Activated T-helper 17 cell treated with anti-CD3 and anti-CD28 coated beads, Interleukin-2, amount 50 U/mL, for 72 hours (primary cell): ENCODE results near the gene PIM2. TPM values are rescaled to one million over a fixed set of nuclear protein-coding genes. Genes with fewer than 3 reads are reported as not detected.
A peak's percentile ranks its signal among the peaks of the same experiment; 100 is the strongest.

ENCODE experiments used
- ATAC-seq: fragments of 150-1000 bp; cut with Tn5 transposase; replicated peaks from 2 replicates; pipeline ENCODE4 v1.10.0; 2021; ENCODE audit warnings: mild to moderate bottlenecking, moderate library complexity
- H3K27ac Mint-ChIP-seq: one replicate; pipeline ENCODE4 v1.8.0; 2022; ENCODE audit warnings: mixed read lengths
- H3K27me3 Mint-ChIP-seq: one replicate; pipeline ENCODE4 v1.8.0; 2022; ENCODE audit warnings: mixed read lengths
- H3K36me3 Mint-ChIP-seq: one replicate; pipeline ENCODE4 v1.8.0; 2022; ENCODE audit warnings: low read depth, mild to moderate bottlenecking, mixed read lengths
- H3K4me1 Mint-ChIP-seq: one replicate; pipeline ENCODE4 v1.8.0; 2022; ENCODE audit warnings: mixed read lengths
- H3K4me3 Mint-ChIP-seq: one replicate; pipeline ENCODE4 v1.8.0; 2022; ENCODE audit warnings: mild to moderate bottlenecking, mixed read lengths
- H3K9me3 Mint-ChIP-seq: one replicate; pipeline ENCODE4 v1.8.0; 2022; ENCODE audit warnings: mixed read lengths
- total RNA-seq, 2 donors: library from RNA; stranded (reverse); gene quantifications; one replicate each; pipeline ENCODE4 v1.2.3, GENCODE V29; 2022

Gene PIM2
- total RNA-seq: 100 to 1,000 TPM; 350 to 648 TPM

DNA sequence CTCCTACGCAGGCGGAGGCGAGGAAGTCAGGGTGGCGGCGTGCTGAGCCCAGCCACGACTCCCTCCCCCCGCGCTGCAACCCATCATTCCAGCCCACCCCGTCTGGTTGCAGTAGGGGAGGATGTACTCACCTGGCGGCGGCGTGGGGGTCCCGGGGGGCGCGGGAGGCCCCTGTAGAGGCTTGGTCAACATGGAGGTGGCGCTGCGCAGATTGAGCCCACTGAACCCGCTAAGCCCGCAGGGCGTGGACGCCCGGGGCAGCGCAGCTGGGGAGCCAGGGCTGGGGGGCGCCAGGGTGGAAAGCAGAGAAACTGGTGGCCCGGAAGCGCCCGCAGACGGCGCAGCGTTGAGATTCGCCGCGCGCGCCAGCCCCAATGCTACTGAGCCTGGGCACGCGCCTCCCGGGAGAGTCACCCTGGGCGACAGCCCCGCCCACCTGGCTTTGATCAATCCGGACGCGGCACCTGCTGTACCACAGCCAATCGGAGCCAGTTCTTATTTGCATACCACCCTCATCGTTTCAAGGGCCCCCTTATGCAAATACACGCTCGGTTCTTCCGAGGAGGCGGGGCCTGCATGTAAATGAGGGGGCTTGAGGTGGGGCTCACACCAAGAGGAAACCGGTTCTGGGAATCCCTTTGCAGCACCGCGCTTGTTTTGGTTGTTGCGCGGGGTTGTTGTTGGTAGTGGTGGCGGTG is at the start of gene PIM2:
PIM2 (minus strand) TSS at position 382 of the 698 bp plus-strand sequence; CDS start at position 192, 190 bp downstream.
- Mint-ChIP-seq H3K27me3 (no peaks in the 10 kb centered on the region), H3K36me3 (peaks cover 100% of the 10 kb centered on the region), H3K9me3 (no peaks in the 10 kb centered on the region), H3K4me1 (peaks cover 5% of the 10 kb centered on the region), H3K27ac (peak within 1 kb of the TSS; percentile 98), H3K4me3 (peak within 1 kb of the TSS; percentile 97)
- ATAC-seq: peak; percentile 71

DNA sequence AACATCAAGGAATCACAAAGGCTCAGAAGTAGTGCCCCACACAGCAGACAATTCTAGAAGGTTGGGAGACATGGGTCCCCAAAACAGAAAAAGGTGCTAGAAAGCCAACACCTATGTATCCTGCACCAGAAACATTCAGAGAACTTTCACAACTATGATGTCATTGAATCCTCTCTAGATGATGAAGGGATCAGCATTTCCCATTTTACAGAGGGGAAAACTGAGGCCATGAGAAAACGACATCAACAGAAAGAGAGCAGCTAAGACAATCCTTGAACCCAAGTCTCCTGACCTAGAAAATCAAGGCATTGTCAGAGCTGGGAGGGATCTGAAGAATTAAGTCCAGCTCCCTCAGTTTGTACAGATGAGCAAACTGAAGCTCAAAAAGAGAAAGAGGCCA is 49.6 kb upstream of the PIM2 start:
- H3K9me3 Mint-ChIP-seq: no peaks in the 10 kb centered on the region
- ATAC-seq: no peak
- no peak overlapping the region for H3K4me3 Mint-ChIP-seq
- H3K27me3 Mint-ChIP-seq: no peaks in the 10 kb centered on the region
- no peaks in the 10 kb centered on the region for H3K36me3 Mint-ChIP-seq
- H3K27ac Mint-ChIP-seq: no peak overlapping the region
- H3K4me1 Mint-ChIP-seq: peaks cover 8% of the 10 kb centered on the region

DNA sequence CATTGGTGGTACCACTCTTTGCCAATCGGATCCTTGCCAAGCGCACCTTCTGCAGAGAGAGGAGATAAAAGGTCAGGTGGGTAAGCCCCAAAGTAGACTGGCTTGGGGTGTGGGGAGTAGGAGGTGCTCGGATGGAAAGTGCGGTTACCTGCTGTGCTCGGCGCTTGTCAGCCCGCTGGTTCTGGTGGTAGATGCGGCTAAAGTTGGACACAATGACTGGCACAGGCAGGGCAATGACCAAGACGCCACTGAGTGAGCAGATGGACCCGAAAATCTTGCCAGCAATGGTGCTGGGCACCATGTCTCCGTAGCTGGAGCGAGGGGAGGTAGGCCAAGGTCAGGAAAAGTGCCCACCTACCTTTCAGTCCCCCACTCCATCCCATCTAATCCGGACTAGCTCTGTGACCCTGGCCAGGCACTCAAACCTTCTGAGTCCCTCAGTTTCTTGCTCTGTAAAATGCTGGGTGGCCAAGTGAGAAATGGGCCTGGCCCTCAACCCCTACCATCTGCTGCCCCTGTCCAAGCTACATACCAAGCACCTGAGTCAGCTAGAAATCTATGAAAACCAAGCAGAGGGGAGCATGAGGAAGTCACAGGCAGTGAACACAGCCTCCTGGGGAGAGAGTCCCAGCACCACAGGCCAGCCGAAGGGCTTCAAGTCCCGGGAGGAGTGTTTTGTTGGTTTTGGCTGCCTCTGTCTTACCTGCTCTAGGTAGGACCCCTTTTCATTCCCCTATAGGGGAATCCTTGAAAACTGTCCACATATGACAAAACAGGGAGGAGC is 48.2 kb upstream of the PIM2 start:
- Mint-ChIP-seq H3K36me3 (no peaks in the 10 kb centered on the region), H3K4me3 (no peak overlapping the region), H3K27ac (no peak overlapping the region), H3K9me3 (no peaks in the 10 kb centered on the region), H3K4me1 (no peaks in the 10 kb centered on the region), H3K27me3 (no peaks in the 10 kb centered on the region)
- no peak for ATAC-seq

DNA sequence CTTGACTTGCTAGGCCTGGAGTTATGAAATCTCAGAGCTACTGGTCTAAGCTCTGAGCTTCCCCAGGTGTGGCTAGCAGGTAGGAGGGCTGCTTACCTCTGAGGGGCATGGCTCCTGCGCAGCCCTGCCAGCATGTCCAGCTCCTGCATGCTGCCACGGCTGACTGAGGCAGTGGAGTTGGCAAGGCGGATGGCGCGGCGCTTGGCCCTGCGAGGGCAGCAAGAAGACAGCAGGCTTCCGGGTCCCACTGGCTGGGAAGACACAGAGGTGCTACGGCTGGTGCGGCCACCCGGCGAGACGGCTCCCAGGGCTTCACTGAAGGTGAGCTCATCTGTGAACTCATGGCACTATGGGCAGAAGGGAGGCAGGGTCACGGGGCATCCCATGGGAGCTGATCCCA is 47.1 kb upstream of the PIM2 start:
- no peak overlapping the region for H3K4me3 Mint-ChIP-seq
- no peaks in the 10 kb centered on the region for H3K9me3 Mint-ChIP-seq
- no peaks in the 10 kb centered on the region for H3K27me3 Mint-ChIP-seq
- no peaks in the 10 kb centered on the region for H3K4me1 Mint-ChIP-seq
- H3K36me3 Mint-ChIP-seq: no peaks in the 10 kb centered on the region
- no peak overlapping the region for H3K27ac Mint-ChIP-seq
- ATAC-seq: no peak

DNA sequence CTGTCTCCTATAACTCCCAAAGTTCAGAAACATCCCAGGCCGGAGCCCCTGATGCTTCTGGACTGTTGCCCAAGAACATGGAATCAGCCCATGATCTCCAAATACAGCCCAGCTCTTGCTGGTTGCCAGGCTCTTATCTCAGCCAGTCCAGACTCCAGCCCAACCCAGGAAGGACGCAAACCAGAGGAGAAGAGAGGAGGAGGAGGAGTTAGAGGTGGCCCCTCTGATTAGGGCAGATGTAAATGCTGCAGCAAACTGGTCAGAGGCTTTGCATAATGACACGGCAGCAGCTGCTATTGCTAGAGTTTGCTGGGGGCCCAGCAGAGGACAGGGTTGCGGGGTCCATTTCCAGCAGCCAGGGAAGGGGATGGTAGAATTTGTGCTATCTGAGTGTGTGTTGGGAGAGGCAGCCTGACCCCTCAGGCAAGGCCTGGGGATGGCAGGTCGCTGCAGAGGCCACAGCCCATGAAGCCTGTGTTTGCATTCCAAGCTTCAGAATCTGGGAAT is 42.8 kb upstream of the PIM2 start:
- Mint-ChIP-seq H3K4me1 (peaks cover 7% of the 10 kb centered on the region), H3K36me3 (peaks cover 12% of the 10 kb centered on the region), H3K27me3 (no peaks in the 10 kb centered on the region), H3K27ac (no peak overlapping the region), H3K4me3 (no peak overlapping the region), H3K9me3 (no peaks in the 10 kb centered on the region)
- ATAC-seq: no peak

DNA sequence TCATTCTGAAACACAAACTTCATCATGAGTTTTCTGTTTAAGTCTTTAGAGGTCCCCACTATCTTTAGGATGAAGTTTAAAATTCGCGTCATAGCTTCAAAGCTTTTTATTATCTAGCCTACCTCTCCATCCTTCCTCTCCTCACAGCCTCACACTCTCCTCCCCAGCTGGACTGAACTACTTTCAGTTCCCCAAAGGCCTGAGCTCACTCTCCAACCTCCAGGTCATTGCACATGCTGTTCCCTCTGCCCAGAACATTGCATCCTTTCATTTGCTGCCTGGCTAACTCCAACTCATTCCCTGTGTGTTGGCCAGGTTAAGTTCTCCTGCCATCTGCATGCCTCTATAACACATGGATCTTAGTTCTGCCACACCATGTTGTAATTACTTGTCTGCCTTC is 41.5 kb upstream of the PIM2 start:
- no peaks in the 10 kb centered on the region for H3K27me3 Mint-ChIP-seq
- H3K9me3 Mint-ChIP-seq: no peaks in the 10 kb centered on the region
- H3K36me3 Mint-ChIP-seq: peaks cover 25% of the 10 kb centered on the region
- H3K4me1 Mint-ChIP-seq: peaks cover 7% of the 10 kb centered on the region
- peak overlapping the region; percentile 95 for H3K4me3 Mint-ChIP-seq
- ATAC-seq: no peak
- peak overlapping the region; percentile 83 for H3K27ac Mint-ChIP-seq

DNA sequence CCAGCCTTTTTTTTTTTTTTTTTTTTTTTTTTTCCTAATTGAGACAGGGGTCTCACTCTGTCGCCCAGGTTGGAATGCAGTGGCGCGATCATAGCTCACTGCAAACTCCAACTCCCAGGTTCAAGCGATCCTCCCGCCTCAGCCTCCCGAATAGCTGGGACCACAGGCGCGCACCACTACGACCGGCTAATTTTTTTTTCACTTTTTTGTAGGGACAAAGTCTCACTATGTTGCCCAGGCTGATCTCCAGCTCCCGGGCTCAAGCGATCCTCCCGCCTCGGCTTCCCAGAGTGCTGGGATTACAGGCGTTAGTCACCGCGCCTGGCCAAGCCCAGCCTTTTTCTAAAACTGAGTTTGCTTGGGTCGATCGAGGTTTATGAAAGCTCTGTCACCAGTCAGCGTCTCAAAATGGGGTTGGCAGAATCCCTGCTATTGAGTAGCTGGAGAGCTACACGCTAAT is 39.8 kb upstream of the PIM2 start:
- Mint-ChIP-seq H3K4me1 (peaks cover 12% of the 10 kb centered on the region), H3K4me3 (peak overlapping the region; percentile 95), H3K36me3 (peaks cover 40% of the 10 kb centered on the region), H3K27me3 (no peaks in the 10 kb centered on the region), H3K27ac (peak overlapping the region; percentile 99), H3K9me3 (no peaks in the 10 kb centered on the region)
- ATAC-seq: peak; percentile 10

DNA sequence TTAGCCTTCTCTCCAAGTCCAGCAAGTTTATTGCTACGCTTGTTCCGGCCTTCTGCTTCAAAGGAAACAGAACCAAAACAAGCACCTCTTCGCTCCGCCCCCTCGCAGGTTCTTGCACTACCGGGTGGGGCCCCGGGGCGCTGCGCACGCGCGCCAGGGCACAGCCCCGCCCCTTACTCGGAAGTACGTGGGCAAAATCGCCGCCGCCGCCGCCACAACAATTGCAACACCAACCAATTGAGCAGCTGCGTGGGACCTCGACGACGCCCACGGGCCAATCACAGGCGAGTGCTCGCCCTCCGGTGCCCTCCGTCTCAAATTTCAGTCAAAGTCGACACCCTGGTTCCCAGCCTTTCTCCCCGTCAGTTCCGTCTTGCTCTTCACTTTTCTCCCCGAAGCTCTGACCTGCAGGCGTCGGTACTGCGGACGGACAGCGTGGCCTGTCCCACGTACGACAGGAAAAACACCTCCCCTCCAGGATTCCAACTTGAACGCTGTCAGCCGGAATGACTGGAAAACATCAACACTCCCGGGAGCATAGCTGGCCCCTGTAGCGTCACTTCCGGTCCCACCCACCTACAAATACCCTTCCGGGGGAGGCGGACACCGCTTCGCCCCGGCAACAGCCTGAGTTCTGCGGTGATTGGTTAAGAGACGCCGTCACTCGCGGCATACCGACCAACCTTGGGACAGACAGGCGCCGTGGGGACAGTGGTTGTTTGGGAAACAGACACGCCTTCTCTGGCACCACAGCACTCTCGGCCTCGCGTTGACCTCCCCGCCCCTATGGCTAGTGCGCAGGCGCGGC is 39.2 kb upstream of the PIM2 start:
- Mint-ChIP-seq H3K4me1 (peaks cover 12% of the 10 kb centered on the region), H3K36me3 (peaks cover 46% of the 10 kb centered on the region), H3K4me3 (peak overlapping the region; percentile 95), H3K27me3 (no peaks in the 10 kb centered on the region), H3K27ac (peak overlapping the region; percentile 99), H3K9me3 (no peaks in the 10 kb centered on the region)
- peak; percentile 91 for ATAC-seq

DNA sequence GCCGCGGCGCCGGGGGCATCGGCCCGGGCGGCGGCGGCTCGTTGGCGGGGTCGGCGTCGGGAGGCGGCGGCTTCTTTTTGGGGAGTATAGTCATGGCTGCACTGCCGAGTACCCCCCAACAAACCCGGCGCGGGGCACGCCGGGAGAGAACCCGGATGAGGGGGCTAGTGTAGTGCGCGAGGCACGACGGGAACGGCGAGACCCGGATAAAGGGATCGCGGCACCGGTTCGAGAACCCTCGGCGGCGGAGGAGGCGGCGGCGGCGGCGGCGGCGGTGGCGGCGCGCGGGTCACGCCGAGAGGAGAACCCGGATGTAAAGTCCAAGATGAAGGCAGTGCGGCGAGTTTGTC is 38.6 kb upstream of the PIM2 start, which contains the start of gene OTUD5:
OTUD5 (minus strand) TSS at position 131 of the 350 bp plus-strand sequence; CDS start at position 94, 37 bp downstream.
- H3K27ac Mint-ChIP-seq: peak within 1 kb of the TSS; percentile 99
- peaks cover 49% of the 10 kb centered on the region for H3K36me3 Mint-ChIP-seq
- H3K4me3 Mint-ChIP-seq: peak within 1 kb of the TSS; percentile 95
- H3K27me3 Mint-ChIP-seq: no peaks in the 10 kb centered on the region
- peaks cover 12% of the 10 kb centered on the region for H3K4me1 Mint-ChIP-seq
- H3K9me3 Mint-ChIP-seq: no peaks in the 10 kb centered on the region
- peak; percentile 52 for ATAC-seq

DNA sequence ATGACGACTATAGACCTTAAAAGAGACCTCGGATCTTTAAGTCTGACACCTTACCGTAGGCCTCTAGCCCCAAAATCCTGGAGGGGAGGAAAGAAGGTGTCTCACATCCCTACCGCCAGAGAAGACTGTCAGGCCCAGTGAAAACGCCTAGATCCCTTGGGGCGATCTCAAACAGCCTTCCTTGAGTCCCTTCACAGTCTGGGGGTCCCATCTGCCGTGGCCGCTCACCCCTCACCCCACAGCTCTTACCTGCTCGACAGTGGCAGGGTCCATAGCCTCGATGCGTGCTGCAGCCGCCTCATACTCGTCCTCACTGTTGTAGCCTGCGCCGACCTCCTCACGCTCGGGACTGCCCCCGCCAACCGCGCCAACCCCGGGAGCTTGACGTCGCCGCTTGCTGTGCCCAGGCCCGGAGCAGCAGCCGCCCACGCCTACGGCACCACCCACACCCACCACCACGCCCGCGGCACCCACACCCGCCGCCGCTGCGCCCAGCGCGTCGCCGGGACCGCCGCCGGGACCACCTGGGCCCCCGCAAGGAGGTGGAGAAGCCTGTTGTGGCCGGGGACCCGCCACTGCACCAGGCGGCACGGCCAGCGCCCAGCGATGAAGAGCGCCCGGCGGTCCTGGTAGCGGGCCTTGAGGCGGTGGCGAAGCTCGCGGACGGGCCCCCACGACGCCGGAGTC is 38.0 kb upstream of the PIM2 start:
- Mint-ChIP-seq H3K36me3 (peaks cover 55% of the 10 kb centered on the region), H3K9me3 (no peaks in the 10 kb centered on the region), H3K27ac (peak overlapping the region; percentile 78), H3K4me1 (peaks cover 12% of the 10 kb centered on the region), H3K4me3 (peak overlapping the region; percentile 95), H3K27me3 (no peaks in the 10 kb centered on the region)
- peak; percentile 15 for ATAC-seq

DNA sequence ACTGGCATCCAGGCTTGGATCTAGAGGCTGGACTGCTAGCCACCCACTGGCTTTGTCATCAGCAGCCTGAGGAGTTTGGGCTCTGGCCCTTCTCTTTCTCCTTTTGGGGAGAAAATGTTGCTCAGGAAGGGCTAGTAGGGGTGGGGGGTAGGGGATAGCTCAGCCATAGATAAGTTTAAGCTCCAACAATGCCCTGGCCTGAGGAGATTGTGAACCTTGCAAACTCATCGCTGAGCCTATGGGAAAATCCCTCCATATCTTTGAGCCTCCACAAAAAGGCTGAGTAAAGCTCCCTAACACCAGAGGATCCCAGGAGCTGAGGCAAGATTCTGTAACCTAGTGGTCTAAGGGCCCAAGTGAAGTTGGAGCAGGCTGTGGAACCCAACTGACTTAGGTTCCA is 29.8 kb upstream of the PIM2 start:
- no peak overlapping the region for H3K4me3 Mint-ChIP-seq
- peaks cover 13% of the 10 kb centered on the region for H3K4me1 Mint-ChIP-seq
- ATAC-seq: no peak
- H3K27ac Mint-ChIP-seq: no peak overlapping the region
- no peaks in the 10 kb centered on the region for H3K9me3 Mint-ChIP-seq
- H3K36me3 Mint-ChIP-seq: peaks cover 68% of the 10 kb centered on the region
- H3K27me3 Mint-ChIP-seq: no peaks in the 10 kb centered on the region

DNA sequence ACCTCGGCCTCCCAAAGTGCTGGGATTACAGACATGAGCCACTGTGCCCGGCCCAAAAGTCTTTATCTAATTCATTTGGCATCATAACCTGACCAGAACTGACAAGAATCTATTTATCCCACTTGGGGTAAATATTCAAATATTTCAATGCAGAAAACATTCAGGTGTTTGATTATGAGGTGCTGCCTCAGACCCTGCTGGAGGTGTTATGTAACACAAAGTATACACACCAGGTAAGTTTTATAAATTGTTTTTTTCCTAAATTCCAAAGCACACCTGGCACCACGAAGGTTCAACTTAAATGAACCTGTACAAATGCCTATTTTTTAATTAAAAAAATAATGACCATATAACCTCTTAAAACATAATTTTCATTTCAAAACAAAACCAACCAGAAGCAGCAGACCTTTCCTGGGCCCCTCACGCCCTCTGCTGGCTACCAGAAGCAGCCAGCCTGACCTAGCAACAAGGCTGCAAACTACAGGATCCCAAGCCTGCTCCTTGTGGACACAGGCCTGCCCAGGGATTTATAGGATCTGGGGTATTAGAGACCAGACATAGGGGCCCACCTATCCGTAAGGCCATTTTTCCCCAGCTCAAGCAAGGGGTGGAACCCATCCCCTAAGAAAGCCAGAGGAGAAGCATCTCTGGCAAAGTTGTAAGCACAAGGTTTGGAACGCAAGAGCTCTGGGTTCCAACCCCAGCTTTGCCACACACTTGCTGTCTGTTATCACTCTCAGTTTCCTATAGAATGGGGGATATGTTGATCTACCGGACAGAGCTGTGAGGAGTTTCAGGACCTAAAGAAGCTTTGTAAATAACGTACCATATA is 26.9 kb upstream of the PIM2 start:
- no peak for ATAC-seq
- H3K4me3 Mint-ChIP-seq: peak overlapping the region; percentile 55
- H3K9me3 Mint-ChIP-seq: no peaks in the 10 kb centered on the region
- peaks cover 30% of the 10 kb centered on the region for H3K4me1 Mint-ChIP-seq
- no peaks in the 10 kb centered on the region for H3K27me3 Mint-ChIP-seq
- peak overlapping the region; percentile 73 for H3K27ac Mint-ChIP-seq
- peaks cover 69% of the 10 kb centered on the region for H3K36me3 Mint-ChIP-seq

DNA sequence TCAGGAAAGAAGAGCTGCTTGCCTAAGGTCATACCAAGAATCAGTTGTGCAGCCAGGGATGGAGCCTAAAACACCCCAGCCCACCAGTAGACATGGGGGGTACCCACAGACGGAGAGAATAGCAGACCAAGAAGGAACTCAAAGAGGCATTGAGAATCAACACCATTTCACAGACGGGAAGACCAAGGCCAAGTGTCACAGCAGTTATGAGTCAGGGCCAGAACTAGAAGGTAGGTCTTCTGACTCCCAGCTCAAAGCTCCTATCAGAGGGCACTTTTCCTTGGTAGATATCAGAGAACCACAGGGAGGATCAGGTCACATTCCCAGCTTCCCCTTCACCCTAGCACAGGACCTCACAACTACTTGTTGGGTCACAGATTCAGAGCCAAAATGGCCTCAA is 24.1 kb upstream of the PIM2 start:
- Mint-ChIP-seq H3K27ac (peak overlapping the region; percentile 96), H3K4me1 (peaks cover 42% of the 10 kb centered on the region), H3K36me3 (peaks cover 85% of the 10 kb centered on the region), H3K27me3 (no peaks in the 10 kb centered on the region), H3K9me3 (no peaks in the 10 kb centered on the region), H3K4me3 (peak overlapping the region; percentile 93)
- ATAC-seq: peak; percentile 23
